Measurements from ENCODE around the gene EMC8. TPM values are rescaled to one million over a fixed set of nuclear protein-coding genes. Genes with fewer than 3 reads are reported as not detected.

Gene EMC8
- total and polyA plus RNA-seq, 5 donors: 13.8 to 22.0 (median 20.3) TPM

DNA sequence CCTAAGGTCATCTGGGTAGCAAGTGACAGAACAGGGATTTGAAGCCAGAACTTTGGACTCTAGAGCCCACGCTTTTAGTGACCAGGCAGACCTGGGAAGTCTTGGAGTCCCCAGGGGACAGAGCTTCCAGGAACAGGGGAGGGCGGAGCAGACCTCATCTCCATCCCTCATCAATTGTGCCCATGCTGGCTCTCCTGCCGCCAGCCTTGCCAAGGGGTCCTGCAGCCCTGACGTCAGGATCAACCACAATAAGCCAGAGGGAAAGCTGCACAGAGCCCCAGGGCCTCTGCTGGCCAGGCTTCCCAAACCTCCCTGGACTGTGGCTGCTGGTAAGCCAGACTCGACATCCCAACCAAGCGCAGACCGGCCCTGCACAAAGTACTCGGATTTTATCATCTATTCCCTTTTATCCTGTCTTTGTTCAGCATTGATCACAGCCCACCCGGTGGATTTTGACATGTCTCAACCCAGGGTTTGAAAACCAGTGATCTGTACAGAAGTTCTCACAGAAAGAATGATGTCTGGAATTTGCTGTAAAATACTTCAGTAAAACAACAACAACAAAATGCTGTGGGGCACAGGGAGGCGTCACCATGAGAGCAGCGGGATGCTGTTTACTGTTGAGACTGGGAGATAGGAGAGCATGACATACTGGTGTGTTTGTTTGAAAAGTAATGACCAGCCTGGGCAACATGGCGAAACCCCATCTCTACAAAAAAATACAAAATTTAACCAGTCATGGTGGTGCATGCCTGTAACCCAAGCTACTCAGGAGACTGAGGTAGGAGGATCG, 60.2 kb downstream of the EMC8 start:
- no peak overlapping the region for H3K27ac ChIP-seq (ENCODE audit: low read length)
- DNase-seq (no peak), ATAC-seq (no peak)
- H3K4me1 ChIP-seq (ENCODE audit: control insufficient read depth, insufficient read depth, low read length): no peaks in the 10 kb centered on the region
- no peak overlapping the region for H3K4me3 ChIP-seq (ENCODE audit: low read length)
- no peaks in the 10 kb centered on the region for H3K9me3 ChIP-seq (ENCODE audit: control insufficient read depth, low read length)
- intact Hi-C loops (cut with DNase I): no loop called here
- no peaks in the 10 kb centered on the region for H3K27me3 ChIP-seq (ENCODE audit: control insufficient read depth, insufficient read depth)
- 68% methylated on average over 13 of the region's 13 CpGs for WGBS

GRCh38 chr16:85736921-85737320, 62.4 kb downstream of the EMC8 start:
- H3K9me3 ChIP-seq (ENCODE audit: control insufficient read depth, low read length): no peaks in the 10 kb centered on the region
- ATAC-seq: no peak

DNA sequence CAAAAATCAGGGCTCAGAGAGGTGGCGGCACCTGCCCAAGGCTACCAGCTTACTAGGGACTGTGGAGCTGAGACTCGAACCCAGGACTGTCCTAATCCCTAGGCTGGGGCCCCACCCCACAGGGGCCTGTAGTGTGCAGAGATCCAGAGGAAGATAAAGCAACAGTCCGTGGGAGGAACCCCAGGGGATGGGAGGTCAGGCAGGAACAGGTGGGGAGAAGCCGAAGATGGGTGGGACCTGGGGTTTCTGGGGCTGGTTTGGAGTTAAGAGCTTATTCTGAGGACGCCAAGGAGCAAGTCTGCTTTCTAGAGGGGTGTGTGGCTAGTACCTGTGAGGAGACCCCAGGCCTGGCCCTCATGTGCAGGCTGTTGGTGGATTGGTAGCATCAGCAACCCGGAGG, 63.4 kb downstream of the EMC8 start:
- no peaks in the 10 kb centered on the region for H3K9me3 ChIP-seq (ENCODE audit: control insufficient read depth, low read length)
- 72% methylated on average over 6 of the region's 6 CpGs for WGBS
- intact Hi-C loops (cut with DNase I): no loop called here
- no peak overlapping the region for H3K27ac ChIP-seq (ENCODE audit: low read length)
- no peak for ATAC-seq
- no peak for DNase-seq
- H3K4me3 ChIP-seq (ENCODE audit: low read length): no peak overlapping the region
- H3K4me1 ChIP-seq (ENCODE audit: control insufficient read depth, insufficient read depth, low read length): no peaks in the 10 kb centered on the region
- no peaks in the 10 kb centered on the region for H3K27me3 ChIP-seq (ENCODE audit: control insufficient read depth, insufficient read depth)

More at GRCh38 chr16:85736921-85737320, 62.4 kb downstream of the EMC8 start:
- no peak overlapping the region for H3K27ac ChIP-seq (ENCODE audit: low read length)
- H3K27me3 ChIP-seq (ENCODE audit: control insufficient read depth, insufficient read depth): no peaks in the 10 kb centered on the region
- no peak for DNase-seq
- intact Hi-C loops (cut with DNase I): no loop called here
- no peak overlapping the region for H3K4me3 ChIP-seq (ENCODE audit: low read length)
- no peaks in the 10 kb centered on the region for H3K4me1 ChIP-seq (ENCODE audit: control insufficient read depth, insufficient read depth, low read length)
- 83% methylated on average over 9 of the region's 9 CpGs for WGBS

DNA sequence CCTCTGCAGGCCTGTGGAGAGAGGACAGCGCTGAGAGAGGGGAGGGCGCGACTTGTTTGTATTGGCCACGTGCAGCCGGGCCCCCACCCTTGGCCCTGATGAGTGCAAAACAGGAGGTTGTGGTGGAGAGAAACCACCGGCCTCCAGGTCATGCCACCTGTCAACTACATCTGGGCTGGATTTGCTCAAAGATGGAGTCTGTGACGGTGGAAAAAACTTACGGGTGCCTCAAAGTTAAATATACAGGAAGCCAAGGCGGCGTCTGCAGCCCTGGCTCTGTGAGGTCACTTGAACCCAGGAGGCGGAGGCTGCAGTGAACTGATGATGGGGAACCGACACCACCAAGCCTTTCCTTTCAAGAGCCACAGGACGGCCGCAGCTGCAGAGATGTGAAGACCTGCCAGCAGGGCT, 64.1 kb downstream of the EMC8 start:
- intact Hi-C loops (cut with DNase I): no loop called here
- H3K27ac ChIP-seq (ENCODE audit: low read length): no peak overlapping the region
- H3K27me3 ChIP-seq (ENCODE audit: control insufficient read depth, insufficient read depth): no peaks in the 10 kb centered on the region
- DNase-seq (no peak), ATAC-seq (no peak)
- no peaks in the 10 kb centered on the region for H3K9me3 ChIP-seq (ENCODE audit: control insufficient read depth, low read length)
- H3K4me1 ChIP-seq (ENCODE audit: control insufficient read depth, insufficient read depth, low read length): no peaks in the 10 kb centered on the region
- WGBS: 70% methylated on average over 14 of the region's 14 CpGs
- H3K4me3 ChIP-seq (ENCODE audit: low read length): no peak overlapping the region

- H3K27ac ChIP-seq (ENCODE audit: low read length): no peak overlapping the region
- no peak overlapping the region for H3K4me3 ChIP-seq (ENCODE audit: low read length)
- no peaks in the 10 kb centered on the region for H3K27me3 ChIP-seq (ENCODE audit: control insufficient read depth, insufficient read depth)
- WGBS: 78% methylated on average over 10 of the region's 10 CpGs
- H3K9me3 ChIP-seq (ENCODE audit: control insufficient read depth, low read length): no peaks in the 10 kb centered on the region
- ATAC-seq: no peak
- intact Hi-C loops (cut with DNase I): no loop called here
- H3K4me1 ChIP-seq (ENCODE audit: control insufficient read depth, insufficient read depth, low read length): no peaks in the 10 kb centered on the region
- no peak for DNase-seq
Measured at GRCh38 chr16:85734311-85735017, 64.9 kb downstream of the EMC8 start.

GRCh38 chr16:85733839-85734170, 65.5 kb downstream of the EMC8 start:
- WGBS: 44% methylated on average over 11 of the region's 11 CpGs
- no peaks in the 10 kb centered on the region for H3K4me1 ChIP-seq (ENCODE audit: control insufficient read depth, insufficient read depth, low read length)
- ATAC-seq: peak; percentile 39 to 45
- DNase-seq: peak in 2 of 3 donors; percentile 72 to 76
- no peak overlapping the region for H3K4me3 ChIP-seq (ENCODE audit: low read length)
- intact Hi-C loops (cut with DNase I): no loop called here
- H3K27me3 ChIP-seq (ENCODE audit: control insufficient read depth, insufficient read depth): no peaks in the 10 kb centered on the region
- H3K9me3 ChIP-seq (ENCODE audit: control insufficient read depth, low read length): no peaks in the 10 kb centered on the region
- no peak overlapping the region for H3K27ac ChIP-seq (ENCODE audit: low read length)

- Histone ChIP-seq H3K9me3 (ENCODE audit: control insufficient read depth, low read length) (no peaks in the 10 kb centered on the region), H3K4me1 (ENCODE audit: control insufficient read depth, insufficient read depth, low read length) (no peaks in the 10 kb centered on the region), H3K4me3 (ENCODE audit: low read length) (no peak overlapping the region), H3K27ac (ENCODE audit: low read length) (no peak overlapping the region), H3K27me3 (ENCODE audit: control insufficient read depth, insufficient read depth) (no peaks in the 10 kb centered on the region)
- DNase-seq (peak in 1 of 3 donors; percentile 46), ATAC-seq (peak in 1 of 2 donors; percentile 17)
- intact Hi-C loops (cut with DNase I): no loop called here
- WGBS: 54% methylated on average over 13 of the region's 13 CpGs
Measured at GRCh38 chr16:85733155-85733838, 66.0 kb downstream of the EMC8 start.

- Histone ChIP-seq H3K4me3 (ENCODE audit: low read length) (no peak overlapping the region), H3K4me1 (ENCODE audit: control insufficient read depth, insufficient read depth, low read length) (no peaks in the 10 kb centered on the region), H3K9me3 (ENCODE audit: control insufficient read depth, low read length) (no peaks in the 10 kb centered on the region), H3K27me3 (ENCODE audit: control insufficient read depth, insufficient read depth) (no peaks in the 10 kb centered on the region), H3K27ac (ENCODE audit: low read length) (no peak overlapping the region)
- no peak for DNase-seq
- intact Hi-C loops (cut with DNase I): no loop called here
- 71% methylated on average over 5 of the region's 5 CpGs for WGBS
- no peak for ATAC-seq
Measured at GRCh38 chr16:85731179-85731578, 68.2 kb downstream of the EMC8 start.

- DNase-seq (no peak), ATAC-seq (no peak)
- H3K27me3 ChIP-seq (ENCODE audit: control insufficient read depth, insufficient read depth): no peaks in the 10 kb centered on the region
- H3K4me1 ChIP-seq (ENCODE audit: control insufficient read depth, insufficient read depth, low read length): no peaks in the 10 kb centered on the region
- no peak overlapping the region for H3K27ac ChIP-seq (ENCODE audit: low read length)
- WGBS: 80% methylated on average over 5 of the region's 5 CpGs
- no peaks in the 10 kb centered on the region for H3K9me3 ChIP-seq (ENCODE audit: control insufficient read depth, low read length)
- H3K4me3 ChIP-seq (ENCODE audit: low read length): no peak overlapping the region
- intact Hi-C loops (cut with DNase I): no loop called here
Measured at GRCh38 chr16:85730186-85730465, 69.2 kb downstream of the EMC8 start.

- WGBS: 58% methylated on average over 16 of the region's 16 CpGs
- intact Hi-C loops (cut with DNase I): loop anchor here in 2 of 4 donors (5.0 to 10.0 kb wide), 2 partner anchors 475 to 727 kb away; no protein-coding TSS in a partner anchor
- H3K4me1 ChIP-seq (ENCODE audit: control insufficient read depth, insufficient read depth, low read length): no peaks in the 10 kb centered on the region
- no peak for ATAC-seq
- no peak overlapping the region for H3K4me3 ChIP-seq (ENCODE audit: low read length)
- H3K27ac ChIP-seq (ENCODE audit: low read length): no peak overlapping the region
- H3K27me3 ChIP-seq (ENCODE audit: control insufficient read depth, insufficient read depth): no peaks in the 10 kb centered on the region
- no peaks in the 10 kb centered on the region for H3K9me3 ChIP-seq (ENCODE audit: control insufficient read depth, low read length)
- DNase-seq: no peak
Measured at GRCh38 chr16:85729452-85730185, 69.7 kb downstream of the EMC8 start.

GRCh38 chr16:85728879-85729278, 70.5 kb downstream of the EMC8 start:
- Histone ChIP-seq H3K27me3 (ENCODE audit: control insufficient read depth, insufficient read depth) (no peaks in the 10 kb centered on the region), H3K27ac (ENCODE audit: low read length) (no peak overlapping the region), H3K9me3 (ENCODE audit: control insufficient read depth, low read length) (no peaks in the 10 kb centered on the region), H3K4me3 (ENCODE audit: low read length) (no peak overlapping the region), H3K4me1 (ENCODE audit: control insufficient read depth, insufficient read depth, low read length) (no peaks in the 10 kb centered on the region)
- ATAC-seq (no peak), DNase-seq (no peak)
- 68% methylated on average over 7 of the region's 7 CpGs for WGBS
- intact Hi-C loops (cut with DNase I): loop anchor here in 2 of 4 donors (5.0 to 10.0 kb wide), 2 partner anchors 474 to 727 kb away; no protein-coding TSS in a partner anchor

Data from right cardiac atrium (tissue), 5 donors.